ENCODE data around the gene TRIM52.

Gene TRIM52

DNA sequence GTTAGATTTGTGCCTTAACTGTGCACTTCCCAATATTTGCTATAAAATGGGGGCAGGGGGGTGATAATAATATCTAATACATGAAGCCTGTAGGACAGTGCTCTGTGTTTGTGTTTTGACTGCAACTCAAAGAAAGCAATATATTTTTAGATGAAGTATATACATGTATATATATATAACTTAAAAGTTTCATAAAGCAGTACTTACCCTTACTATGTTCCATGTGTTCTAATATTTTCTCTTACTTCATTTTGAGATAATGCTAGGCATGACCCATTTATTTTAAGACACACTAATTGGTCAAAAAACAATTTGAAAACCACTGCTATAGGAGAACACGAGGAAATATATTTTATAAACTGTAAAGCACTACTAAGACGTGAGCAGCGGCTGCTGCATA, 2.4 kb downstream of the TRIM52 start:
- Mint-ChIP-seq H3K27me3 (ENCODE audit: low read depth, poor library complexity) (no peaks in the 10 kb centered on the region), H3K4me3 (peak overlapping the region; percentile 97), H3K27ac (no peak overlapping the region), H3K36me3 (ENCODE audit: low read depth) (peaks cover 35% of the 10 kb centered on the region), H3K9me3 (no peaks in the 10 kb centered on the region), H3K4me1 (peaks cover 53% of the 10 kb centered on the region)
- TF ChIP-seq, protein P1, sequence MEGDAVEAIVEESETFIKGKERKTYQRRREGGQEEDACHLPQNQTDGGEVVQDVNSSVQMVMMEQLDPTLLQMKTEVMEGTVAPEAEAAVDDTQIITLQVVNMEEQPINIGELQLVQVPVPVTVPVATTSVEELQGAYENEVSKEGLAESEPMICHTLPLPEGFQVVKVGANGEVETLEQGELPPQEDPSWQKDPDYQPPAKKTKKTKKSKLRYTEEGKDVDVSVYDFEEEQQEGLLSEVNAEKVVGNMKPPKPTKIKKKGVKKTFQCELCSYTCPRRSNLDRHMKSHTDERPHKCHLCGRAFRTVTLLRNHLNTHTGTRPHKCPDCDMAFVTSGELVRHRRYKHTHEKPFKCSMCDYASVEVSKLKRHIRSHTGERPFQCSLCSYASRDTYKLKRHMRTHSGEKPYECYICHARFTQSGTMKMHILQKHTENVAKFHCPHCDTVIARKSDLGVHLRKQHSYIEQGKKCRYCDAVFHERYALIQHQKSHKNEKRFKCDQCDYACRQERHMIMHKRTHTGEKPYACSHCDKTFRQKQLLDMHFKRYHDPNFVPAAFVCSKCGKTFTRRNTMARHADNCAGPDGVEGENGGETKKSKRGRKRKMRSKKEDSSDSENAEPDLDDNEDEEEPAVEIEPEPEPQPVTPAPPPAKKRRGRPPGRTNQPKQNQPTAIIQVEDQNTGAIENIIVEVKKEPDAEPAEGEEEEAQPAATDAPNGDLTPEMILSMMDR (IDR thresholded peaks at IDR 0.05) = no peak
- DNase-seq = no peak

DNA sequence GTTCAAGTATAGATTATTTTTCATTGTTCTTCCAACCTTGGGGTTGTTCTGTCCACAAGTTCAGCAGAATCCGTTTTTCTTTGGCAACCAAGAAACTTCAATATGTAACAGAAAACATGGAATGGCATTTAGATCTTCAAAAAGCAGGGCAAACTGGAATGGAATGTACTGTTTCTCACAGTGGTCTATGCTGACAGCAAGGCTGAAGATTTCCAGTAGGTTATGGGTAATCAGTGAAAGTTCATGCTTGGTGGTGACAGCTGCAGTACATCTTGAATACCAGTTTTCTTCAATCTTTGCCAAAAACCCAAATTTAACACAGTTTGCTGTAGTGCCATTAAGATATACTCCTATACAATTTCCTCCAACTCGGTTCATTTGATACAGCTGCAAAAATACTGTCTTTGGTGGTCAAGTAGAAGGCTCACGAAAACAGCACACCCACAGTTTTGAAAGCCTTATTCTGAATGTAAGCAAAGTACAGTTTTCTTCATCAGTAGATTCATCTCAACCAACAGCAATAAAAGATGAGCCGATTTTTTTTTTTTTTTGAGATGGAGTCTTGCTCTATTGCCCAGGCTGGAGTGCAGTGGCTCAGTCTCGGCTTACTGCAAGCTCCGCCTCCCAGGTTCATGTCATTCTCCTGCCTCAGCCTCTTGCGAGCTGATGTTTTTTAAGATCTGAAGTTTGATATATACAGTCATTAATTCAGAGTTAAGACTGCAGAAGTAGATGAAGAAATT, 4.9 kb downstream of the TRIM52 start:
- no peak for DNase-seq

DNA sequence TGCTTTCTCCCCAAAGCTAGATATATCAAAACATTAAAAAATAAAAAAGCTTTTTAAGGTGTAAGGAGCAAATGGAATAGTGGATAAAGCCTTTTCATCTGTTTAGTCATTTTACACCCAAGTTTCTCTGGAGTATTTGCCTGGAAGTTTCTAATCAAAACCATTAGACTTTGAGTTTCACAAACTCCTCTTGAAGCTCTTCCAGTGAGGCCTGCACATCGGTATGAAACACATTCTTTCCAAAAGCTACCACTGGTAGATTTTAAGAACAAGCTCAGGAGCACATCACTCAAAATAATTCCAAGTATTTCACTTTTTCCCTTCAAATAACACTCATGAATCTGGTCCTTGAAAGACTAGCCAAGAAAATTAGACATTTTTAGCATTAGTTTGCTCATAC, 5.7 kb downstream of the TRIM52 start:
- TF ChIP-seq, protein P1 (IDR thresholded peaks at IDR 0.05) = no peak

More for the DNA sequence above, 4.9 kb downstream of the TRIM52 start:
- H3K4me1 Mint-ChIP-seq = peaks cover 60% of the 10 kb centered on the region
- TF ChIP-seq, protein P1 (IDR thresholded peaks at IDR 0.05) = no peak
- peaks cover 42% of the 10 kb centered on the region for H3K36me3 Mint-ChIP-seq (ENCODE audit: low read depth)
- H3K4me3 Mint-ChIP-seq = no peak overlapping the region
- H3K27me3 Mint-ChIP-seq (ENCODE audit: low read depth, poor library complexity) = no peaks in the 10 kb centered on the region
- no peaks in the 10 kb centered on the region for H3K9me3 Mint-ChIP-seq
- no peak overlapping the region for H3K27ac Mint-ChIP-seq

DNA sequence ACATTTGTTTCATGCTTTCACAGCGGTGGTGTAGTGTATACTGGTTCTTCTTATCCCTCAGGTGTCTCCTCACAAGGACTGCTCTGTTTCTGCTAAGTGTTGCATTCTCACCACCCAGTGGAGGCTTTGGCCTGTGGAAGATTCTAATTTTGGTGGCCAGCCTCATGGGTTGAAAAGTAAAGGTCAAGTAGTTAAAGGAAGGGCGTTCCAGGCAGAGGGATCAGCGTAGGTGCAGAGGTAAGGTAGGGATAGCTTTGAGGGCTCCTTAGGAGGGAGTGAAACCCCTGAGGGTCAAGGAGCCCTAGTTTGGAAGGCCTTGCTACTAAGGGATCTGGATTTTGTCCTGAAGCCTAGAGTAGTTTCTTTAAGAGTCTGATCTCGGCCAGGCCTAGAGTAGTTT, 12.7 kb downstream of the TRIM52 start:
- DNase-seq = no peak
- TF ChIP-seq, protein P1 (IDR thresholded peaks at IDR 0.05) = no peak
- Mint-ChIP-seq H3K4me1 (peaks cover 55% of the 10 kb centered on the region), H3K27ac (peak overlapping the region; percentile 85), H3K9me3 (no peaks in the 10 kb centered on the region), H3K4me3 (peak overlapping the region; percentile 100), H3K27me3 (ENCODE audit: low read depth, poor library complexity) (no peaks in the 10 kb centered on the region), H3K36me3 (ENCODE audit: low read depth) (peaks cover 13% of the 10 kb centered on the region)

More for the DNA sequence above, 5.7 kb downstream of the TRIM52 start:
- Mint-ChIP-seq H3K27me3 (ENCODE audit: low read depth, poor library complexity) (no peaks in the 10 kb centered on the region), H3K9me3 (no peaks in the 10 kb centered on the region), H3K4me3 (no peak overlapping the region), H3K4me1 (peaks cover 57% of the 10 kb centered on the region), H3K27ac (no peak overlapping the region), H3K36me3 (ENCODE audit: low read depth) (peaks cover 47% of the 10 kb centered on the region)
- DNase-seq = no peak

DNA sequence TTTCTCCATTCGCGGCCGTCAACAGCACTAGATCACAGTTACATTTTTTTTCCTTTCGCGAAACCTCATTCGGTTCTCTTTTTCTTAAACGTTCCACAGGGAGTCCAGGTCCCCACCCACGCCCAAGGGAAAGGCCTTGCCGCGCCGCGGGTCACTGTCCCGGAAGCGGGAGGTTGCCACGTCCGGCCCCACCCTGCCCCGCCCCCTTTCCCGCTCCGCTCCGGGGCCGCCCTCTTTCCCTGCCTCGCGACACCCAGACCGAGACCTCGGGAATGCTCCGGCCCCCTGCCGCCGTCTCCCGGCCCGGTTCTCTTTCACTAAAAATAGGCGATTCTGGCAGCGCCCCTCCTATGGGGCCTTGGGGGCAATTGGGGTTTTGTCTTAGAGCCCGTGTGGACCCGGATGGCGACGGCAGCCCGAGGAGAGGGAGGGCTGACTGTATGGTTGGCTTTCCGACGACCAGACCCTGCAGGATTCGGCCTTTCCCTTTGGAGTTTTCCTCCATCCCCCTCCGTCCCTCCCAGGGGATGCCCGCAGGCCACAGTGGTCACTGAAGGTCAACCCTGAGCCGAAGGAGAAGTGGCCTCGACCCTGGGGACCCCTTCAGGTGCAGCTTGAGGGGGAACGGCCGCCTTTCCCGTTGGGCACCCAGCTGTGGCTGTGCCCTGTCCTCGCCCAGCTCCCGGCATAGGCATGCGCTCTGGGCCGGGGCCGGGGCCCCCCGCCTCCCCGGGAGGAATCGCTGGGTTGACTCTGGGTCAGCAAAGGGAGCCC, 14.5 kb downstream of the TRIM52 start:
- Mint-ChIP-seq H3K9me3 (no peaks in the 10 kb centered on the region), H3K4me1 (peaks cover 64% of the 10 kb centered on the region)
- TF ChIP-seq, protein P1 (IDR thresholded peaks at IDR 0.05) = no peak

More for the DNA sequence above, 14.5 kb downstream of the TRIM52 start:
- peak overlapping the region; percentile 100 for H3K4me3 Mint-ChIP-seq
- peak overlapping the region; percentile 99 for H3K27ac Mint-ChIP-seq
- peaks cover 23% of the 10 kb centered on the region for H3K36me3 Mint-ChIP-seq (ENCODE audit: low read depth)
- H3K27me3 Mint-ChIP-seq (ENCODE audit: low read depth, poor library complexity) = no peaks in the 10 kb centered on the region
- peak; percentile 86 for DNase-seq

Data from nephron progenitor cell (in vitro differentiated cells).